Stomach (tissue), 4 donors: ENCODE data around the gene KRTAP4-8.

Source experiments
- CTCF ChIP-seq, 7 experiments: fragments of 450-650 bp in 4 of 7; fragments of 200-600 bp in 3 of 7; sonication (generic) in 3 of 7; IDR thresholded peaks; one replicate each; pipeline ENCODE4 v1.5.1; 2016 to 2019; ENCODE audit warnings: antibody characterized with exemption in 7 of 7, control low read depth in 2 of 7, mild to moderate bottlenecking in 1 of 7
- EP300 ChIP-seq: sonication (generic); formaldehyde crosslinking; IDR thresholded peaks from one replicate; pipeline ENCODE4 v1.6.1; 2017; ENCODE audit warnings: antibody characterized with exemption
- POLR2A ChIP-seq, 4 donors: fragments of 450-650 bp; IDR thresholded peaks; one replicate each; pipeline ENCODE4 v1.6.1; 2016; ENCODE audit warnings: antibody characterized with exemption in 4 of 4, control low read depth in 2 of 4, mild to moderate bottlenecking in 1 of 4, moderate library complexity in 1 of 4

GRCh38 chr17:41054025-41054424, 43.9 kb downstream of the KRTAP4-8 start:
- TF ChIP-seq POLR2A (IDR thresholded peaks at IDR 0.05) (no peak), CTCF (IDR thresholded peaks at IDR 0.05) (no peak), EP300 (no peak)
